ENCODE data around the gene TIMD4.
"Not testable (repeated sequence)": the region's sequence is repeated elsewhere in the genome, so short reads cannot be mapped to it uniquely, and the experiment has no call there.

Gene TIMD4

GRCh38 chr5:156950716-156951115 lies 12.3 kb downstream of the TIMD4 start:
- H3K27me3 ChIP-seq (ENCODE audit: insufficient read depth, low read depth, severe bottlenecking) = no peaks in the 10 kb centered on the region
- H3K4me3 ChIP-seq (ENCODE audit: low read depth, low read length) = no peak overlapping the region
- no peak for DNase-seq
- no peaks in the 10 kb centered on the region for H3K9me3 ChIP-seq (ENCODE audit: severe bottlenecking)
- TF ChIP-seq CTCF (IDR thresholded peaks at IDR 0.05; ENCODE audit: low read depth, low read length) = no peak
- no peak overlapping the region for H3K27ac ChIP-seq
- H3K36me3 ChIP-seq = no peaks in the 10 kb centered on the region

- Histone ChIP-seq H3K36me3 (no peaks in the 10 kb centered on the region), H3K27ac (no peak overlapping the region), H3K9me3 (ENCODE audit: severe bottlenecking) (no peaks in the 10 kb centered on the region), H3K27me3 (ENCODE audit: insufficient read depth, low read depth, severe bottlenecking) (no peaks in the 10 kb centered on the region), H3K4me3 (ENCODE audit: low read depth, low read length) (no peak overlapping the region)
- no peak for DNase-seq
- TF ChIP-seq CTCF (IDR thresholded peaks at IDR 0.05; ENCODE audit: low read depth, low read length) = no peak
These were observed 13.6 kb downstream of the TIMD4 start for GRCh38 chr5:156949424-156949823.

GRCh38 chr5:156947925-156948324 lies 15.1 kb downstream of the TIMD4 start:
- no peaks in the 10 kb centered on the region for H3K36me3 ChIP-seq
- H3K27me3 ChIP-seq (ENCODE audit: insufficient read depth, low read depth, severe bottlenecking) = no peaks in the 10 kb centered on the region
- H3K4me3 ChIP-seq (ENCODE audit: low read depth, low read length) = no peak overlapping the region
- no peak for TF ChIP-seq CTCF (IDR thresholded peaks at IDR 0.05; ENCODE audit: low read depth, low read length)
- H3K9me3 ChIP-seq (ENCODE audit: severe bottlenecking) = no peaks in the 10 kb centered on the region
- no peak for DNase-seq
- no peak overlapping the region for H3K27ac ChIP-seq

GRCh38 chr5:156942064-156942463 lies 21.0 kb downstream of the TIMD4 start:
- TF ChIP-seq CTCF (IDR thresholded peaks at IDR 0.05; ENCODE audit: low read depth, low read length) = no peak
- Histone ChIP-seq H3K27ac (no peak overlapping the region), H3K4me3 (ENCODE audit: low read depth, low read length) (no peak overlapping the region), H3K9me3 (ENCODE audit: severe bottlenecking) (peaks cover 2% of the 10 kb centered on the region), H3K27me3 (ENCODE audit: insufficient read depth, low read depth, severe bottlenecking) (no peaks in the 10 kb centered on the region), H3K36me3 (no peaks in the 10 kb centered on the region)
- no peak for DNase-seq

- not testable (repeated sequence) for DNase-seq; H3K27ac ChIP-seq; H3K9me3 ChIP-seq (ENCODE audit: severe bottlenecking); H3K27me3 ChIP-seq (ENCODE audit: insufficient read depth, low read depth, severe bottlenecking); H3K36me3 ChIP-seq; H3K4me3 ChIP-seq (ENCODE audit: low read depth, low read length)
These were observed 22.6 kb downstream of the TIMD4 start for GRCh38 chr5:156940462-156940861.

GRCh38 chr5:156936972-156937371 lies 26.1 kb downstream of the TIMD4 start:
- H3K36me3 ChIP-seq = no peaks in the 10 kb centered on the region
- H3K27ac ChIP-seq = no peak overlapping the region
- H3K9me3 ChIP-seq (ENCODE audit: severe bottlenecking) = peaks cover 2% of the 10 kb centered on the region
- H3K27me3 ChIP-seq (ENCODE audit: insufficient read depth, low read depth, severe bottlenecking) = no peaks in the 10 kb centered on the region
- TF ChIP-seq CTCF (IDR thresholded peaks at IDR 0.05; ENCODE audit: low read depth, low read length) = no peak
- no peak for DNase-seq
- no peak overlapping the region for H3K4me3 ChIP-seq (ENCODE audit: low read depth, low read length)
